Stimulated activated CD4-positive, alpha-beta T cell treated with anti-CD3 and anti-CD28 coated beads, Interleukin-15, amount 100 ng/mL, for 24 hours (primary cell): Measurements from ENCODE around the gene CTCF.
A peak's percentile ranks its signal among the peaks of the same experiment; 100 is the strongest.

Experiments
- DNase-seq: peaks from one replicate; pipeline ENCODE4 v3.0.0-alpha.2; 2020

The CTCF gene

DNA sequence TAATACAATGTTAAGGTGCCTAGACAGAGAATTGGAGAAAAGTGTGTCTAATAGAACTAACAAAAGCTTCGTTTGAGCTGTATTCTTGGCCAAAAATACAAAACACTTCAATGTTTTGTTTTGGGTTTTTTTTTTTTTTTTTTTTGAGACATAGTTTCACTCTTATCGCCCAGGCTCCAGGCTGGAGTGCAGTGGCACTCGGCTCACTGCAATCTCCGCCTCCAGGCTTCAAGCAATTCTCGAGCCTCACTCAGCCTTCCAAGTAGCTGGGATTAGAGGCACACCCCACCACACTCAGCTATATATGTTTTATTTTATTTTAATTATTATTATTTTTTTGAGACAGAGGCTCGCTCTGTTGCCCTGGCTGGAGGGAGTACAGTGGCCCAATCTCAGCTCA lies 44.3 kb downstream of the CTCF start:
- no peak for DNase-seq

DNA sequence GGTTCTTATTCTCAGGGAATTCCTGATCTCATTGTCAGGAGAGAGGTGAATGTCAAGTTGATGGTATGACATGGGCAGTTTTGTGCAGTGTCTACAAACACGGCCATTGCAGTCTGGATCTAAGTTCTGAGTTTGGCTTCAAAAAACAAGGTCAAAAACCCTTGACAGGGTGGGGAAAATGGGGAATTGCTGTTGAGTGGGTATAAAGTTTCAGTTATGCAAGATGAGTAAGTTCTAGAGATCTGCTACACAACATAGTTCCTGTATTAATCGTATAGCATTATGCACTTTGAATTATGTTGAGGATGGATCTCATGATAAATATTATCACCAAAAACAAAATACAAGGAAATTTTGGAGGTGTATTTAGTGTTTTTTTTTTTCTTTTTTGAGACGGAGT lies 46.0 kb downstream of the CTCF start:
- no peak for DNase-seq

DNA sequence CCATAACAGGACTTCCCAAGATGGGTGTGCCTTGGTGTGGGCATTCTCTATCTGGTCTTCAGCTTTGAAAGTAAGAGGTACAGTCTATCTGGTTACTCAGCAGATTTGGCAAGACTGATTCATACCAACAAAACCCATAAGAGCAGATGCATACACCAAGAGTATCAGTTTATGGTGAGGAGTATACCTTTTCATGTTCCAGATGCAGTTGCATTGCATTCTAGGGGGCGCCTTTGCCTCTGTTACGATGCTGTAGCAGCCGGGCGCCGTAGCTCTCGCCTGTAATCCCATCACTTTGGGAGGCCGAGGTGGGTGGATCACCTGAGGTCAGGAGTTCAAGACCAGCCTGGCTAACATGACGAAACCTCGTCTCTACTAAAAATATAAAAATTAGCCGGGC lies 51.5 kb downstream of the CTCF start:
- peak; percentile 25 for DNase-seq

DNA sequence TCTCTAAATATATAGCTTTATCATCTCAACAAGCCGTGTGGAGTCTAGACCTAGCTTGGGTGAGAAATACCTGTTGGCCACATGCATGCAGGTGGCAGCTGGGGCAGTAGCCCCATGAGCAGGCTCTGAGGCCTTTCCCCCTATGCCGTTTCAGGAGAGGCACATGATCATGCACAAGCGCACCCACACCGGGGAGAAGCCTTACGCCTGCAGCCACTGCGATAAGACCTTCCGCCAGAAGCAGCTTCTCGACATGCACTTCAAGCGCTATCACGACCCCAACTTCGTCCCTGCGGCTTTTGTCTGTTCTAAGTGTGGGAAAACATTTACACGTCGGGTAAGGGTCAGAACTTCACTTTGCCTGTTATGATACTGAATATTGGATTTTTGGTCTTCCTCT lies 65.9 kb downstream of the CTCF start:
- no peak for DNase-seq

DNA sequence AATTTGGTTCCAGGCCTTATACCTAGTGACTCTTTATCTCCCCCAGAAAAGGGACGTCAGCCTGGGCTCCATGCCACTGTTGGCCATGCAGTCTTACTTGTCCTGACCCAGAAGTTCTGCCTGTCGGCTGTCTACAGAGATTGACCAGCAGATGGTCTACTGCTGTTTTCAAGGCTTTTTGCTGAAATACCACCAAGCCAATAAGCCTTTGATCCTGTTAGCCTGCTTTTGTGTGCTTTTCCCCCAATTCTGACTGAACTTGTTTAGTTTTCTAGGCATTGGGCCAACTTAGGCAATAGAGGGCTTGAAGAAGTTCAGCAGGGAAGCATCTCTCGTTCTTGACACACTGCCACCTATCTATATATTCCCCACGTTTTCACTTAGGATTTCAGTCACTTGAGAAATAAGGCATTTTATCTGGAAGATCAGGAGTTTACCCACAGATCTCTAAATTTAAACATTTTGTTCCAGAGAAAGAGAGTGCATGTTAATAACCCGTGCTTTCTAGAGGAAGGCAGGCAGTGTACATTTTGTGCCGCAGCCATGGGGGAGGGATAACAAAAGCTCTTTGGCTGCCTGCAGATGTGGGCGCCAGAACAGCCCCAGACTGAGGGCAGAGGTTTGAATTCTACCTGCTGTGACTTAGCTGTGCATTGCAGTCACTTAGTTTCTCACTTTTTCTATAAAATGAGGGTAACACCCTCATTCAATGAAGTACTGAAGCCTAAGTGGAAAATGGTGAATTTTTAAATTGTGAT lies 70.3 kb downstream of the CTCF start:
- DNase-seq = no peak

DNA sequence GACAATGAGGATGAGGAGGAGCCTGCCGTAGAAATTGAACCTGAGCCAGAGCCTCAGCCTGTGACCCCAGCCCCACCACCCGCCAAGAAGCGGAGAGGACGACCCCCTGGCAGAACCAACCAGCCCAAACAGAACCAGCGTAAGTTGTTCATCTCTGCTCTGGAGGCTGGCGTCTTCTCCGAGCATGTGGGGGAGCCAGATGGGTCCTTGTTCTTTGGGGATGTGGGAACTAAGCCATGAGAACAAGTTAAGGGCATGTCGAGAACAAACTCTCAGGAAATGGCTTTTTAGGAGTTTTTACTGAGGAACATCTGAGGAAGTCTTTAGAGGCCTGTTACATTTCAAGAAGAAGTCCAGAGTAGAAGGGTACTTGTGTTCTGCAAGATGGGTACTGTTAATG lies 74.4 kb downstream of the CTCF start:
- no peak for DNase-seq

DNA sequence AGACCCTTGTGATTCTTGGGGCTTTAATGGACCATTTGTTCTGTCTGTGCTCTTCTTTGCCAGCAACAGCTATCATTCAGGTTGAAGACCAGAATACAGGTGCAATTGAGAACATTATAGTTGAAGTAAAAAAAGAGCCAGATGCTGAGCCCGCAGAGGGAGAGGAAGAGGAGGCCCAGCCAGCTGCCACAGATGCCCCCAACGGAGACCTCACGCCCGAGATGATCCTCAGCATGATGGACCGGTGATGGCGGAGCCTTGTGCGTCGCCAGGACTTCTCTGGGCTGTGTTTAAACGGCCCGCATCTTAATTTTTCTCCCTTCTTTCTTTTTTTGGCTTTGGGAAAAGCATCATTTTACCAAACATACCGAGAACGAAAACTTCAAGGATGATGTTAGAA lies 75.3 kb downstream of the CTCF start:
- no peak for DNase-seq

DNA sequence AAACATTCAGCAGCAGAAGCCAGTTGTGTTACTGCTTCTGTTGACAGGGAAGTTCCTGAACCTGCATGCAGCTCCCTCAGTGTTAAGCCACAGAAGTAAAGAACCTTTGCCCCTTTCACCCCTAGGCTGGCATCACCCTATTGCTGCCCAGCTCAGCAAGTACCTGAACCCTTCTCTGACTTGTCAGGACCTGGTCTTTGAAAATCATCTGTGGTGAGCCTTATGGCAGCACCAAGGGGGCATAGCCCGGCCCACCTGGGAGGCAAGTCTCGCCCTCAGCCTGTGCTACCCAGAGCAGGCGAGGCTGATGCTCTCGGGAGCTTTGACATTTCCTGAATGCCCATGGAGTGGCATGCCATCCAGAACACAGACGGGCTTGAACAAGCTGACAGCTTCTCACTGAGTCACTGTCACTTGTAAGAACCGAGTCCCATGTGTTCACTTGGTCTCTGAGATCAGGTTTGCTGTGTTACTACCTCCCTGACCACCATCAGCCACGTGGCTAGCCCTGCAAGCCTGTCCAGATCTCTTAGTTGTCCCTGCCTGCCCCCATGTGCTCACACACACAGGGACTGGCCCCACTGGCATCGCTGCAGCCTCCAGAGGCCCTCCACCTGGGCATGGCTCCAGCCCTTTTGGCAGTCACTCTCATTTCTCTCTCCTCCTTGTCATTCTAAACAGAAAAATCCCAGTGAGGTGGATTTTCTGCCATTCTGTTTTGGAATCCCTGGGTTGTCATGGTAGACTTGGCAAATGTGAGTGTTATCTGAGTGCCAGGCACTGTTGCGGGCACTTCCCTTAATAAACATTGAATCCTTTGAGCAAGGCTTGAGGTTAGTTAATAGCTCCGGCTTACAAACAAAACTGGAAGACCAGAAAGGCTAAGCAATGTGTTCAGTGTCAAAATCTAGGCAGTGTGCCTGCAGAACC lies 79.7 kb downstream of the CTCF start:
- DNase-seq = no peak

DNA sequence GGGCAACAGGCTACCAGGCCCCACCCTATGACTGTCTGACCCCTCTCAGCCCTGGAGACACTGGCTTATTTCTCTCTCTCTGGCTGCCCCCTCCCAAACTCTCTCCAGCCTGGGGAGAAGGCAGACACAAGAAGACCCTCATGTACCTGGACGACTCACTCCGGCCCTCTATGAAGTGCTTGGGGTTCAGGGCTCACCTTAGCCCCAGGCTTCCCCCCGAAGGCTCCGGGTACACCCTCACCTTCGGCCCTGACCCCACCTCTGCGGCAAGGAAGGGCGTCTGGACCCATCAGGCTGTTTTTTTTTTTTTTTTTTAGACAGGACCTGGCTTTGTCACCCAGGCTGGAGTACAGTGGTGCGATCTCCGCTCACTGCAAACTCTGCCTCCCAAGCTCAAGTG lies 81.7 kb downstream of the CTCF start:
- DNase-seq = no peak

DNA sequence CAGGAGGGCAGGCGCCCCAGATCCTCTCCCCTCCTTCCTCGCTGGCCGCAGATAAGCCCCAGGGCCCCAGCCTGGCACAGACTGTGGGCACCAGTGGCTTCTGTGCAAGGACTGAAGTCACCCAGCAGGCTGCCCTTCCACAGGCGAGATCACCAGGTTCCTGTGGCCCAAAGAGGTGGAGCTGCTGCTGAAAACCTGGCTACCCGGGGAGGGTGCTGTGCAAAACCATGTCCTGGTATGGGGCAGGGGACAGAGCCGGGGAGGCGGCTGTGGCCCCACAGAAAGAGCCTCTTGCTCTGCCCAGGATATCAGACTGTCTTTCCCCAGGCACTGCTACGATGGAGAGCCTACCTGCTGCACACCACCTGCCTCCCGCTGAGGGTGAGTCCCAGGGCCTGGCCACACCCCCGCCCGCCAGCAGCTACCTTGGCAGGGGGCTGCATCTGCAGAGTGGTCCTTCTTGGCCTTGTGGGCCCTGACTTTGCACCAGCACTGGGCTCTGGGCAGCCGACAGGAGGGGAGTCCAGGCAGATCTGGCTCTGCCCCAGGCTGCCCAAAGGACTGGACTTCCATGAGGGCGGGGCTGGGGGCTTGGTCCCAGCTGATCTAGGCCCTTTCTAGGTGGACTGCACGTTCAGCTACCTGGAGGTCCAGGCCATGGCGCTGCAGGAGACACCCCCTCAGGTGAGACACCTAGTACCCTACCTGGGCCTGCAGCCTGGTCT lies 83.2 kb downstream of the CTCF start:
- no peak for DNase-seq

DNA sequence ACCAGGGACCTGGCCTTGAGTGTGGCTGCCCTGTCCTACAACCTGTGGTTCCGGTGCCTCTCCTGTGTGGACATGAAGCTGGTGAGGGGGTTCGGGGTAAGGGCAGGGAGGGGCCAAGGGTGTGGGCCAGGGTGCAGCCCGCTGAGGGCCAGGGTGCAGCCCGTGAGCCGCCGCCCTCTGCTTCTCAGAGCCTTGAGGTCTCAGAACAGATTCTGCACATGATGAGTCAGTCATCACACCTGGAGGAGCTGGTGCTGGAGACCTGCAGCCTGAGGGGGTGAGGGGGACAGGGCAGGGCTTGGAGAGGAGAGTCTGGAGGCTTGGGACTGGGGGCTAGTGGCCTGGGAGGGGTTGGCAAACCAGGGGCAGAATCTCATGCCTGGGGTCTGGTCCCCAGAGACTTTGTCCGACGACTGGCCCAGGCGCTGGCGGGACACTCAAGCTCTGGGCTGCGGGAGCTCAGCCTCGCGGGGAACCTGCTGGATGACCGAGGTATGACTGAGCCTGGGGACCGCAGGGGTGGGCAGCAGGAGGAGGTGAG lies 84.9 kb downstream of the CTCF start:
- DNase-seq = no peak

DNA sequence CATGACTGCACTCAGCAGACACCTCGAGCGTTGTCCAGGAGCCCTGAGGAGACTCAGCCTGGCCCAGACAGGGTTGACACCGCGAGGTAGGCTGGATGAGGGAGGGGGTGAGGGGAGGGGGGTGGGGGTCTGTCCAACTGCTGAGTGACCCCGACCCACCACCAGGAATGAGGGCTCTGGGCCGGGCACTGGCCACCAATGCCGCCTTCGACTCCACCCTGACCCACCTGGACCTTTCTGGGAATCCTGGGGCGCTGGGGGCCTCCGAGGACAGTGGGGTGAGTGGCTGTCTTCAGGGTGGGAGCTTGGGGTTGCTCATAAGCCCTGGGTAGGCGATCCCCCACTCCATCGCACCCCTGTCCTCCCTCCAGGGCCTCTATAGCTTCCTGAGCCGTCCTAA lies 85.4 kb downstream of the CTCF start:
- no peak for DNase-seq

DNA sequence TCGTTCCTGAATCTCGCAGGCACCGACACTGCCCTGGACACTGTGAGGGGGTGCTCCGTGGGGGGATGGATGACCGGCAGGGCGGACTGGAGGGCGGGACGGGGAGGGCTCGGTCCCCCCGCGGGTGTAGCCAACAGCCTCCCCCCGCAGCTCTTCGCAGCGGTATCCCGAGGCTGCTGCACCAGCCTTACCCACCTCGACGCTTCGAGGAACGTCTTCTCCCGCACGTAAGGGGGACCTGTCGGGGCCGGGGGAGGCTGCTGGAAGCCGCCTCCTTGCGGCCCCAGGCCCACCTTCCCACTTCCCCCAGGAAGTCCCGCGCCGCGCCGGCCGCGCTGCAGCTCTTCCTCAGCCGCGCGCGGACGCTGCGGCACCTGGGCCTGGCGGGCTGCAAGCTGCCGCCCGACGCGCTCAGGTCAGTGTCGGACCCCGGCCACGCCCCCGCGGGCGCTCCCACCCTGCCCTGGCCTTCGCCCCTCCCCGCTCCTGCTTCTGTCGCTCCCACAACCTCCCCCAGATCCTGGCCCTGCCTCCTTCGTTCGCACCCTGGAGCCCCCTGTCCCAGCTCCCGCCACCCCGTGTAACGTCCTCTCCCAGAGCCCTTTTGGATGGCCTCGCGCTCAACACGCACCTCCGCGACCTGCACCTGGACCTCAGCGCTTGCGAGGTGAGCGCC lies 85.9 kb downstream of the CTCF start:
- no peak for DNase-seq

DNA sequence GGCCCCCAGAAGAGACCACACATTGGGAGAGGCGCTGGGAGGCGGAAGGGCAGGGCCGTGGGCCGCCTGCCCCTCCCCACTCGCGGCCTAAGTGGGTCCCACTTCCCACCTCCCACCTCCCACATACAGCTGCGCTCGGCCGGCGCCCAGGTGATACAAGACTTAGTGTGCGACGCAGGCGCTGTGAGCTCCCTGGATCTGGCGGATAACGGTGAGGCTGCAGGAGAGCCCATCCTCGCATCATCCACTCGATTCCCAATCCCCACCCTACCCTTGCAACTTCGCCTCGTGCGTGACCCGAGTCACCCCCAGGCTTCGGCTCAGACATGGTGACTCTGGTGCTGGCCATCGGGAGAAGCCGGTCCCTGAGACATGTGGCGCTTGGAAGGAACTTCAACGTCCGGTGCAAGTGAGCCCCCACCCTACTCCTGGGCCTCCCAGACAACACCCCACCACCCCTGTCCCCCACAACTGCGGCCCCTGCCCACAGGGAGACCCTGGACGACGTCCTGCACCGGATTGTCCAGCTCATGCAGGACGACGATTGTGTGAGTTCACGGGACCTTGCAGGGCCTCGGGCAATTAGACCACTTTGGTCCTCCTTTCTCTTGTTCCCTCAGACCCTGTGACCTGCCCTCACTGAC lies 86.6 kb downstream of the CTCF start:
- DNase-seq = no peak

DNA sequence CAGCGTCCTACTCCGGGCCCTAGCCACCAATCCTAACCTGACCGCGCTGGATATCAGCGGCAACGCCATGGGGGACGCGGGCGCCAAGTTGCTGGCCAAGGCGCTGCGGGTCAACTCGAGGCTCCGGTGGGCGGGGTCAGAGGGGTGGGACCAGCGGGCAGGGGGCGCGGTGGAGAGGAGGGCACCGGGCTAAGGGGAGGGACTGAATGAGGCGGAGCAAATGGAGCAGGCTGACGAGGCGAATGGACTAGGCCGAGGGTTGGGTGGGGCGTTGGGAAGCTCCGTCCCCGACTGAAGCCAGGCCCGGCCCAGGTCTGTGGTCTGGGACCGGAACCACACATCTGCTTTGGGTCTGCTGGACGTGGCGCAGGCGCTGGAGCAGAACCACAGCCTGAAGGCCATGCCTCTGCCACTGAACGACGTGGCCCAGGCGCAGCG lies 87.2 kb downstream of the CTCF start:
- no peak for DNase-seq

DNA sequence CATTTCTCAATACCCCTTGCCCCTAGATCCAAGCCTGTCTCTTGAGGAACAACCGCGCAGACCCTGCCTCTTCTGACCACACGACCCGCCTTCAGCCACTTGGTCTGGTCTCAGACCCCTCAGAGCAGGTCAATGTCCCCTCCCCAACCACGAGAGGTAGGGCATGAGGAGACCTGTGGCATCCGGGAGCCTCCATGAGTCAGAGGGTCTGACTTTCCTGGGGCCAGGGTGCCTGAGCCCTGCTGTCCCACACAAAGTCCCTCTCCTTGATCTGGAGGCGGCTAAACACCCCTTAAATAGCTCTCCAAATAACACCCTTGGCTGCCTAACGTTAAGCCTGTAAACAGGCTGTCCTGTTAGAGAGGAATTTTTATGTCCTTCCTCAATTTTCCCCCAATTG lies 87.7 kb downstream of the CTCF start:
- DNase-seq = no peak

DNA sequence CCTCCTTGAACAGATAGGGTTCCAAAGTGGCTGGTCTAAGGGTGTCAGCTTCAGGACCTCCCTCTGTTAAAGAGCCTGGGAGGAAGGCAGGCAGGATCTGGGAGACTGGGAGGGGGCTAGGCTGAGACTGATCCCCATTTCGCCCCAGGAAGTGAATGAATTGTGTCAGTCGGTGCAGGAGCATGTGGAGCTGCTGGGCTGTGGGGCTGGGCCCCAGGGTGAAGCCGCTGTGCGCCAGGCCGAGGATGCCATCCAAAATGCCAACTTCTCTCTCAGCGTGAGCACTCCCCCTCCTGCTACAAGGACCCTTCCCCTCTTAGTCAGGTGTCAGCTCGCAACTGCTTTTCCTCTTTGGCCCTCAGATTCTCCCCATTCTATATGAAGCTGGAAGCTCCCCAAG lies 88.7 kb downstream of the CTCF start:
- no peak for DNase-seq

DNA sequence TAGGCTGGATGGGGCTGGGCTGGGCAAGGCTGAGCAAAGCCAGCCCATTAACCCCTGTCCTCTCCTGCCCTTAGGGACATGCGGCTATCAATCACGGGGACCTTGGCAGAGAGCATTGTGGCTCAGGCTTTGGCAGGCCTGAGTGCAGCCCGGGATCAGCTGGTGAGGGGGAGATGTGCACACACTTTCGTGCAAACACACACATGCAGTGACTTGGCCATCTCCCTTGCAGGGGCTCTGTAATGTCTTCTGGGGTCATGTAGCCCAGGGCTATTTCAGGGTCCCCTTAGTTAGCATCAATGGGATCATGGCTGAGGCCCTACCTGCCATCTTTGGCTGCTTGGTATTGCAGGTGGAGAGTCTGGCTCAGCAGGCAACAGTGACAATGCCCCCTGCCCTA lies 89.5 kb downstream of the CTCF start:
- no peak for DNase-seq

DNA sequence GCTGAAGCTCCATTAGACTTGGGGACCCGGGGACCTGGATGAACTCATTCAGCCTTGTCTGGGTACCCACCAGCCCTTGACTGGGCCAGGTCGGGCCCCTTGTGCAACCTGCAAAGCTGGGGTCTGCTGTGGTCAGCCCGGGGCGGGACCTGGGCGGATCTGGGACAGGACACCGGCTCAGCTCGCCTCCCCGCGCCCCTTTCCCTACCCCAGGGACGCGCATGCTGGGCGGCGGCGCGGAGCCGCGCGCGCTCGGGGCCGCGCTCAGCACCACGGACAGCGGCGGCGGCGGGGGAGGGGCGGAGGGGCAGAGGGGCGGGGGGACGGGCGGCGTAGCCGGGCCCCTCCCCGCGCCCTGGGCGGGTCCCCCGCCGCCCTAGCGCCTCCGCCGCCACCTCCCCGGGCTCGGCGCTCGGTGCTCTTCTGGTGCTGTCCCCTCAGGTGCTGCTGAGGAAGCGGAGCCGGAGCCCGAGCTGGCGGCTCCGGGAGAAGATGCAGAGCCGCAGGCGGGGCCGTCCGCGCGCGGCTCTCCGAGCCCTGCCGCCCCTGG lies 90.3 kb downstream of the CTCF start:
- no peak for DNase-seq

DNA sequence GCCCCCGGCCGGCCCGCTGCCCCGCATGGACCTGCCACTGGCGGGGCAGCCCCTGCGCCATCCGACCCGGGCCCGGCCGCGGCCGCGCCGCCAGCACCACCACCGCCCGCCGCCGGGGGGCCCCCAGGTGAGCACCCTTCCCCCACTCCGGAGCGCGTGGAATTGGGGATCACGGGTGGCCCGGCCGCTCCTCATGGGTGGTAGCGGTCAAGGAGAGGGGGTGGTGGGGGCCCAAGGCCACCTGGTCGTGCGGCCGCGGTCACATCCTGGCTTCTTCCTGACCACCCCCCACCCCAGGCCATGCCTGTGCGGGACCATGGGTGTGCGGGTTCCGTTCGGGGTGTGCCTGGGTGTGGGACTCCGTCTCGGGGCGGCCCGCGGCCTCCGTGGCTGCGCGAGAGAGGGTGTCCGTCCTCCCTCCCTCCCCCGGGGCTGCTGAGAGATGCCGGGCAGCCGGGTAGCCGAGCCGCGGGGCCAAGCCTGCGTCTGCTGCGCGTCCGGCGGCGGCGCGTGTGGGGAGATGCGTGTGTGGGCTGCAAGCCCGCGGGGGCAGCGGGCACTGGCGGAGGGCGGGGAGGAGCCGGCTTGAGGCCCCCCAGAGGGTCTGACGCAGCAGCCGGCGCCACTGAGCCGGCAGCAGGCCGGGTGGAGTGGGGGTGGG lies 90.9 kb downstream of the CTCF start:
- DNase-seq = no peak

DNA sequence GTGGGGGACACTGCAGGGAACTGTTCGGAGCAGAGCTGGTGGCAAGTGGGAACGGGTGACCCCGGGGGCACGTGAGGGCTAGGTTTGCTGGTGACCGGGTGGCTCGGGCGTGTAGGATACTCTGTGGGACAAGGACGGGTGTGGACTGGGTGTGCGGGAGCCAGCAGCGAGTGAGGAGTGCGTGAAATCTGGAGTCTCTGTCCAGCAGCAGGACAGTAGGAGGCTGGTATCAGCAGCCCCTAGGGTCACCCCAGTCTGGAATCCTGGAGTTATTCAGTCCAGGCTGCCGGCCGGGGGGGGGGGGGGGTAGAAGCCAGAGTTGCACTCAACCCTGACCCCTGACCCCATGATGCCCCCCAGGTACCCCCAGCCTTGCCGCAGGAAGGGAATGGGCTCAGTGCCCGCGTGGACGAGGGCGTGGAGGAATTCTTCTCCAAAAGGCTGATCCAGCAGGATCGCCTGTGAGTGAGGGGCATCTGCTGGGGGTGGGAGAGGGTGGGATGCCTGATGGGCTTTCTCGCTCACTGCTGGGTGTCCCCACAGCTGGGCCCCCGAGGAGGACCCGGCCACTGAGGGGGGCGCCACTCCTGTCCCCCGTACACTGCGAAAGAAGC lies 91.6 kb downstream of the CTCF start:
- no peak for DNase-seq
